Stimulated activated CD8-positive, alpha-beta memory T cell treated with anti-CD3 and anti-CD28 coated beads, Interleukin-4, amount 100 ng/mL, for 4 hours (primary cell): ENCODE data around the gene TLE2.
A peak's percentile ranks its signal among the peaks of the same experiment; 100 is the strongest.
"Not testable (repeated sequence)": the region's sequence is repeated elsewhere in the genome, so short reads cannot be mapped to it uniquely, and the experiment has no call there.

Source experiments
- DNase-seq, 2 donors: peaks; one replicate each; pipeline ENCODE4 v3.0.0-alpha.2; 2020; ENCODE audit warnings: low read depth in 2 of 2, low spot score in 1 of 2

The TLE2 gene

DNA sequence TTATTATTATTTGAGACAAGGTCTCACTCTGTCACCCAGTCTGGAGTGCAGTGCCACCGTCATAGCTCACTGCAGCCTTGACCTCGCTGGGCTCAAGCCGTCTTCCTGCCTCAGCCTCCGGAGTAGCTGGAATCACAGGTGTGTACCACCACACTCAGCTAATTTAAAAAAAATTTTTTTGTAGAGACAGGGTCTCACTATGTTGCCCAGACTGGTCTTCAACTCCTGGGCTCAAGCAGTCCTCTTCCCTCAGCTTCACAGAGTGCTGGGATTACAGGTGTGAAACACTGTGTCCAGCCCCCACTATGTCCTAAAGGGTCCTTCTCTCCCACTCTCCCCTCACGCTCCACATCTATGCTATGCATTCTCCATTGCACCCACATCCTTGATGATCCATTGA lies 9.1 kb upstream of the TLE2 start:
- no peak for DNase-seq

DNA sequence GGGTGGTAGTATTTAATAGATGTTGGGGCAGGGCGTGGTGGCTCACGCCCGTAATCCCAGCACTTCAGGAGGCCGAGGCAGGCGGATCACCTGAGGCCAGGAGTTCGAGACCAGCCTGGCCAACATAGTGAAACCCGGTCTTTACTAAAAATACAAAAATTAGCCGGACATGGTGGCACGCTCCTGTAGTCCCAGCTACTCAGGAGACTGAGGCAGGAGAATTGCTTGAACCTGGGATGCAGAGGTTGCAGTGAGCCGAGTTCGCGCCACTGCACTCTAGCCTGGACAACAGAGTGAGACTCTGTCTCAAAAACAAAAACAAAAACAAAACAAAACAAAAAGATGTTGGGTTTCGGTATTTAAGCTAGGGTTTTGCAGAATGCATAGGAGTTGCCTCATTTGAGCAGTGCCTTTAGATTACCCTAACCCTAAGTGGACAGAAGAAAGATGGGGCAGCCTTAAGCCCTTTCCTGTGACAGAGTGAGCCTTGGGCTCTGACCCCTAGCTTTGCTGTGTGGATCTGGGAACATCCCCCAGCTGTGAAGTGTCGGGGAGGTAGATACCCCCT lies 8.0 kb upstream of the TLE2 start:
- not testable (repeated sequence) for DNase-seq

DNA sequence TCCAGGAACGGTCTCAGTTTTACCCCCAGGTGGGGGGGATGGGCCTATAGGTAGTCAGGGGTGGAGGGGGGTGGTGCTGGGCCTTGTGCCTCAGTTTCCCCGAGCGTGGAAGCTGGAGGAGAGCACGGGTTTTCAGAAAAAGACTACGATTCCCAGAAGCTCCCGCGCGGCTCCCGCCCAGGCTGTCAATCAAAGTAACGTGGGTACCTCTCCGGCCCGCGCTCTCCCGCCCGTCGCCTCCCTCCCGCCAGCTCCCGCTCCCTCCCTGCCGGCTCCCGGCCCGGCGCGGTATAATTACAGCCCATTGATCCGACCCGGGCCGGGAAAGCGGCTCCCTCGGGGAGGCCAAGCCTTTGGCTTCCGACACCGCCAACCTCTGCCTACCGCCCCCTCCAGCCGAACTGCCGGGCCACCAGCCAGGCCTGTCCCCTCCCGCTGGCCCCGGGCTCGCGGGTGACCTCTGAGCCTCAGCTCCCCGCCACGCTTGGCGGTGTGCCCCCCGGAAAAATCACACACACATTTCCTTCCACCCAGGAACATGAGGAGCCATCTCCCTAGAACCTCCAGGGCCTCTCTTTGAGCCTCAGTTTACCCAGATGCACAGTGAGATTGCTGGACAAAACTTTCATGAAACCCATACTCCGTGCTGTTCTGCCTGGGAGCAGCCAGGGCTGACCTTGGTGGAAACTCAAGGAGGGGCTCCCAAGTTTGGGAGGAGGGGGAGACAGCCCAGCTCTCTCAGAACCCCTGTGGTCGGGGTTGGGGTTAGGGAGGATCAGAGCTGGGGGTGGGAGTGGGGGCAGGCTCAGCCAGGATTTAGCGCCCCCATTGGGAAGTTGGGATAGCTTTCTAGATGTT lies 7.3 kb upstream of the TLE2 start:
- DNase-seq, result peak; percentile 47 to 61

DNA sequence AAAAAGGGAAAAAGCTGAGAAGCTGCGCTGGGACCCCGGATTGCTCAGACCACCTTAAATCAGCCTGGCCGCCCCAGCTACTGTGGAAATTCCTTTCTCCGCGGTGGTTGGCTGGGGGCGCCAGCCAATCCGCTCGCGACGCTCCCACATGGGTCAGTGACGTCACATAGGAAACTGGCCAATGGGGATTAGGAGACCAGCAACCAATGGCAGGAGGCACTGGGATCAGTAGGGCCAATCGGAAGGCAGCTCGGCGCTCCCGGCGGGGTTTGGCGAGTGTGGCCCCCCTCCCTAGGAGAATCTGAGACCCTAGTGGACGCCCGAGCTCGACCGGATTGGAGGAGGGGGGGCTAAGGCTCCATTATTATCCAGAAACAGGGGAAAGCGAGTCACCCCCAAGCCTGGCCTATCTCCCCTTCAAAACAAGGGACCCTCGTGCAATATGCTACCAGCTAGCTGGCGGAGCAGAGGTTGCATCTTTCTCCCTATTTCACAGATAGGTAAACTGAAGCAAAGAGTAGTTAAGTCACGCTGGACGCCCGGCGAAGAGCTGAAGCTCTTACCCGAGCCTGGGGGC lies 6.5 kb upstream of the TLE2 start:
- peak; percentile 87 to 91 for DNase-seq

DNA sequence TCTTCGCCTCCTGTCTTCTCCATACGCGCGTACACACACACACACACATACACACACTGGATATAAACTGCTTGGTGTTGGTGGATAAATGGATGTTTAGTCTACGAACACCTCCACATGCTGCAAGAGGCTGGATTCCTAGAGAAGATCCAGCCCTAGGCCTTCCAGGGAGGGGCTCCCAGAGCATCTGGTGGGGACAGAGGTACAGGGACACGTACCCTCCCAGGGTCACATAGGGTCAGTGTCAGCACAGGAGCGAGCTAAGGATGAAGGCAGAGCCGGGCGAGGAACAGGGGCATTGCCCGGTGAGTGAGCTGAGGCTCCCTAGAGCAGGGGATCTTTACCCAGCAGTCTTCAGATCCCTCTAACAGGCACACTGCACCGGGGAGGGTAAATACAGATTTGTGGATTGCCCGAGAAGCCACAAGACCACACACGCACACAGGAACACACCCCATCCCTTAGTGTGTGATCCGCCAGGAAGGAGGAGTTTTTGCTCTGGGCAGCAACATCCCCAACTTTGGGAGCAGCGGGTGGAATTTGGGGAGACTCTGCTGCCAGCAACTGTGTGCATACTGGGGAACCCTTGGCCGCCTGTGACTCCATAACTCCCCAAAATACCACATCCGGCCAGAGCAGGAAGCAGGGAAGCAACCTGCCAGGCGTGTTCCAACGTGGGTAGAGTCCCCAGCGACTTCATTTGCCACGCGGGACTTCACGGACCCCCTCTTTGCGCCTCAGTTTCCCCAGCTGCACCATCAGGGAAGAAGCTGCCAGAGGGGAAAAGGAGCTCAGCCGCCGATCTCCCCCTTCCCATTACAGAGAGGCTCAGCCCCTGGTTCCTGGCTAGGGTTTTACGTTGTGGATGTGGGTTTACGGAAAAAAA lies 5.8 kb upstream of the TLE2 start:
- no peak for DNase-seq

DNA sequence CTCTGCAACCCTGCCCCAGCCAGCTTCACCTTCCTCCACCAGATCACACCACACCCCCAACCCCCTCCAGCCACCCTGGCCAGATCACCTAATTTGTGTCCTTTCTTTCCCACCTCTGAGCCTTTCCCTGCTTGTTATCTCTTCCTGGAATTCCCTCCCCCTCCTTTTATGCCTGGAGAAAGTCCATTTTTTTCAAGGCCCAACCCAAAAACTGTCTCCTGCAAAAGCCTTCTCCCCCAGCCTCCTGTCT lies 5.3 kb upstream of the TLE2 start:
- no peak for DNase-seq

DNA sequence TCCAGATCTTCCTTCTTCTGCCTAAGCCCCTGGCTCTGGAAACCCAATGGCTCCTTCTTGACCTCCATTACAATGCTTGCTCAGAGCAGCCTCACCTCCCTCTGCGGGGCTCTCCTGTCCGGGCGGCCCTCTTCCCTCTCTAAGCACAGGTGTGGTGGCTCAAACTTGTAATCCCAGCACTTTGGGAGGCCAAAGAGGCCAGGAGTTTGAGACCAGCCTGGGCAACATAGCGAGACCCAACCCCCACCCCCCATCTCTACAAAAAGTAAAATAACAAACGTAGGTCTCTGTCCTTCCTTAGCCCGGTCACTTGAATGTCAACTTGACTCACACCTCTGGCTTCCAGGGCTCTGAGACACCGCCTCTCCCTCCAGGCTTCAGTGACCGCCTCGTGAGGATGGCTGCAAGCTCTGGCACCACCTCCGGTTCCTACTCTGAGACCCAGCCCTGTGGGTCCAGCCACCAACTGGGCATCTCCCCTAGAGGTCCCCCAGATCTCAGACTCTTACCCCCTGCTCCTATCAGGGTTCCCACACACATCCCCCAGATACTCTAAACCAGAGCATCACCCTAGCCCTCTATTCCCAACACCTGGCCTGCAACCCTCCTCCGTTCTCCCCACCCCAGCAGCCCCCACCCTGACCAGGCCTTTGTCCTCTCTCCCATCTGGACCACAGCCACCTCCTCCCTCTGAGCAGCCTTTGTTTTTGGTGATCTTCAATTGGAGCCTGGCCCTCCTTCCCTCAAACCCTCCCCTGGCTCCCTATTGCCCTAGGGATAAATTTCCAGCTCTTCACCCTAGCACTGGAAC lies 4.7 kb upstream of the TLE2 start:
- no peak for DNase-seq

DNA sequence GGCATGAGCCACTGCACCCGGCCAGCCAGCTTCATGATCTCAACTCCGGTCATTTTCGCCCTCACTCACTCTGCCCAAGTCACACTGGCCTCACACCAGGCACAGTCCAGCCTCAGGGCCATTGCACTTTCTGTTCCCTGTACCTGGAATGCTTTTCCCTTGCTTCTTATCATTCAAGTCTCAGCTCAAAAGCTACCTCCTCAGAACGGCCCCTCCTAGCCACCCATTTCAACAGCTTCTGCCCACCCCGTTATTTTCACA lies 2.5 kb upstream of the TLE2 start:
- no peak for DNase-seq

DNA sequence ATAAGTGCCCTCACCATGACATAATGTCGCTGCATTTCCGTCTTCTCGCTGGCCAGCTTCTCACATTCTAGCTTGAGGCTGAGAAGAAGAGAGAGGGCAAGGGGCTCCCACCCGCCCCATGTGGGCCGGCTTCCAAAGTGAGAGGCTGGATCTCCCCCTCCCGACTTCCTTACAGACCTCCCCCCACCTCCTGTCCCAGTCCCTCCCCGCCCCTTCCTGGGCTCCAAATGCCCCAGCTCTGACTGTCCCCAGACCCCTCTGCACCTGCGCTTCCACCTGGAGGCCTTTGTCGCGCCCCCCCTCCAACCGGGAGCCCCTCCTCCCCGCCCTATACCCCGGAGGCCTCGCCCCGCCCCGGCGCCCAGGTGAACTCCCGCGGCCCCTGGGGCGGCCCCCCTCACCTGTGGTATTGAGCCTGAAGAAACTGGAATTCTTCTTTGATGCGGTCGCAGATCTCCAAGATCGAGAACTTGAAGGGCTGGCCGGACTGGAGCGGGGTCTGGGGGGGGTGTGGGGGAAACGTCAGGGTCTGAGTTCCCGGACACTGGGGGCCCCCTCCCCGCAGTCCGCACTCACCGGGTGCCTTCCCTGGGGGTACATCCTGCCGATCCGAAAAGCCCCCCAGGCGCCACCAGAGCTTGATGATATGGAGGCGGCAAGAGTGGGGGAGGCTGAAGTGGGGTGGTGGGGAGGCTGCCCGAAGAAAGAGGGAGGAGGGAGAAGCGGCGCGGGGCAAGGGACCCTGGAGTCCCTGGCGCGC lies 595 bp downstream of the TLE2 start:
- DNase-seq, result no peak

DNA sequence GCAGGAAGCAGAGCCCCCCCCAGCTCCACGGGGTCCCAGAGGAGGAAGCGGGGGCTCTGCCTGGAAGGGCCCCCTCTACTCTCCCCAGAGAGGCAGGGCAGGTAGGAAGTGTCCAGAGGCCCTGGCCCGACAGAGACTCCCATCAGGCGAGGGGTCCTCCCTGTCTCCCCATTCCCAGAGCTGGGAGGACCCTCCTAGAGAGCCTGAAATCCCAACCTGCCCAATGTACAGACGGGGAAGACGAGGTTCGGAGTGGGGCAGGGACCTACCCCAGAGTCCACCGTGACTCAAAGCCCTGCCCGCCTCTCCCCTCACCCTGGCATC lies 1.1 kb downstream of the TLE2 start:
- DNase-seq, result no peak

DNA sequence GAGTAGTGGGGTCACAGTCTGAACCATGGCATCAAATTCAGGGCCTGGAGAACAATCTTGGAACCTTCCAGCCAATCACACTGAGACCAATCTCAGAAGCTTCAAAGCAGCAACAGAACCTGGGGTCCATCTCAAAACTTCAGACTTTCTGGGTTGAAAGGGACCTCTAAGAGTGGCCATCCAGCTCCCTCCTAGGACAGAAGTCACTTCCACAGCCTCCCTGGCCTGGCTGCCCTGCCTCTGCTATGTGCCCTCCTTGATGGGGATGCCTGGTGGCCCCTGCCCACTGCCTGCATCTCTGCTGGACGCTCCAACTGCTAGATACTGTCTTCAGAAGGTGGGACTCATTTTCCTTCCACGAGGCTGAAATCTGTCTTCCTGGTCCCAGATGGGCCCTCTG lies 1.8 kb downstream of the TLE2 start:
- DNase-seq, result no peak

DNA sequence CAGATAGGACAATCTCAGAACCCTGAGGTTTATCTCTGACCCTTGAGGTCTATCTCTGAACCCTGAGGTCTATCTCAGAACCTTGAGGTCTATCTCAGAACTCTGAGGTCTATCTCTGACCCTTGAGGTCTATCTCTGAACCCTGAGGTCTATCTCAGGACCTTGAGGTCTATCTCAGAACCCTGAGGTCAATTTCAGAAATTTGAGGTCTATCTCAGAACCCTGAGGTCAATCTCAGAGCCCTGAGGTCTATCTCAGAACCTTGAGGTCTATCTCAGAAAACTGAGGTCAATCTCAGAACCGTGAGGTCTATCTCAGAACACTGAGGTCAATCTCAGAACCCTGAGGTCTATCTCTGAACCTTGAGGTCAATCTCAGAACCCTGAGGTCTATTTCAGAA lies 2.3 kb downstream of the TLE2 start:
- no peak for DNase-seq

DNA sequence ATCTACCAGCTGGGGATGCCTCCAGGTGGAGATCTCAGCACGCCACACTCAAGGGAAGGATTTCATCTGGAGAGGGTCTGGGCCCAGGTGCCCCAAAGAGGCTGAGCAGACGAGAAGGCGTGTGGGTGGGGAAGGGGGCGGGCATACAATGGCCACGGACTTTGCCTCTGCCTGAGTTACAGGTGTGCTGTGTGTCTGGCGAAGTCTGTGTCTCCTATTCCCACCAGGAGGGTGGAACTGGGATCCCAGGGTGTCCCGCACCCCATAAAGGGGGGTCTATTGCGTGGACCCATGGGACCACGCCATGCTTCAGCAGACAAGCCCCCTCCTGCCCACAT lies 3.6 kb downstream of the TLE2 start:
- DNase-seq, result no peak

DNA sequence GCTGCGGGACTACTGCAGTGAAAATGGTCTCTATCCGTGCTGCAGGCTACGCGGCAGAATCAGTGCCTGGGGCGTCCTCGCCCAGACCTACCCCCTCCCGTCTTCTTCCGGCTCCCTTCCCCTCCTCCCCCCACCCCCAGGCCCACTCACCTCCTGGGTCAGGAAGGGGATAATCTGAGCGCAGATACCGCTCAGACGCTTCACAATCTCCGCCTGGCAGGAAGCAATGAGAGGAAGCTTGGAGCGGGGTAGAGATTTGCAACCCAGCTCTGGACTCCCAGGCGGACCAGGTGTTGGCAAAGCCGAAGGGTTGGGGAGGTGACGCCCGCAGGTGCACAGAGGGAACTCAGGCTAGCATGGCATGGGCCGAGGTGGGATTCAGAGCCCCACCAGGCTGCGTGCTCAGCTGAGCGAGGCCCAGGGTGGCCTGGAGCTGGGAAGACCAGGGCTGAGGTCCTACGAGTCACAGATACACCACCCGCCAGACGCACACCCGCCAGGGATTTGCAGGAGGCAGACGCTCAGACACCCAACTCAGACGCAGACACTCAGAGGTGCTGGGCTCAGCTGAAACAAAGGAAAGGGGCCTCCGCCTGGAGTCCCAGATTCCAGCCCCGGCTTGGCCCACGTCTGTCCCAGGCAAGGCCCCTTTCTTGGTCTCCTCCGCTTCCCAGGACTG lies 4.1 kb downstream of the TLE2 start:
- no peak for DNase-seq

DNA sequence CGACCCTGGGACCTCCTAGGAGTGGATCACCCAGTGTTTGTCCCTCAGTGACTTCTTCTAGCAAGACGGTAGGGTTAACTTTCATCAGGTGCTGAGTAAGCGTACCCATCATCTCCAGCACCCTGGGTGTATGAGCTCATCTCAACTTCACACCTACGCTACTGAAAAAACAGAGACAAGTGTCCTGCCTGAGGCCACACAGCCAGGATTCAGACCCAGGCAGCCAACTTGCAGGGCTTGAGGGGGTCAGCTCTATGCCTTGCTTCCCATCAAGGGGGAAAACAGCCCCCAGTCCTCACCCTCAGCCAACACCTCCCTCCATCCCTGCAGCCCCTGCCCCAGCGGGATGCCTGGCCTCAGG lies 4.6 kb downstream of the TLE2 start:
- DNase-seq, result no peak

DNA sequence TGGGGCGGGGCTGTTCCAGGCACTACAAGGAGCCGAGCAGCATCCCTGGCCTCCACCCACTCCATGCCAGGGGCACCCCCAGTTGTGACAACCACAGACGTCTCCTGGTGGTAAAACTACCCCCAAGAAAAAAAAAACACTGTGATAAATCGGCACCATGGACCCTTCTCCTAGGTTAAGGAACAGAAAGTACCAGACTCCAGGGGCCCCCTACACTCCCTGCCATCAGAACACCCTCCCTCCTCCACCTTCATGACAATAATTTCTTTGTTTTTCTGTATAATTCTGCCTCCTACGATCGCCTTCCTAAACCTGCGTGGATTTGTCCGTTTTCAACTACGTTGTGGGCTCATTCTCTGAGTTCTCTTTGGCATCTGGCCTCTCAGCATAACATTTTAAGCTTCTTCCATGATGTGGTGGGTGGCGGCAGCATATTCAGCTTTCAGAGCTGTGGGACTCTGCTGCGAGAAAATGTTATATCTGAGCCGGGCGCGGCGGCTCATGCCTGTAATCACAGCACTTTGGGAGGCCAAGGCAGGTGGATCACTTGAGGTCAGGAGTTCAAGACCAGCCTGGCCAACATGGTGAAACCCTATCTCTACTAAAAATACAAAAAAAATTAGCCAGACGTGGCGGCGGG lies 8.6 kb downstream of the TLE2 start:
- DNase-seq, result no peak

DNA sequence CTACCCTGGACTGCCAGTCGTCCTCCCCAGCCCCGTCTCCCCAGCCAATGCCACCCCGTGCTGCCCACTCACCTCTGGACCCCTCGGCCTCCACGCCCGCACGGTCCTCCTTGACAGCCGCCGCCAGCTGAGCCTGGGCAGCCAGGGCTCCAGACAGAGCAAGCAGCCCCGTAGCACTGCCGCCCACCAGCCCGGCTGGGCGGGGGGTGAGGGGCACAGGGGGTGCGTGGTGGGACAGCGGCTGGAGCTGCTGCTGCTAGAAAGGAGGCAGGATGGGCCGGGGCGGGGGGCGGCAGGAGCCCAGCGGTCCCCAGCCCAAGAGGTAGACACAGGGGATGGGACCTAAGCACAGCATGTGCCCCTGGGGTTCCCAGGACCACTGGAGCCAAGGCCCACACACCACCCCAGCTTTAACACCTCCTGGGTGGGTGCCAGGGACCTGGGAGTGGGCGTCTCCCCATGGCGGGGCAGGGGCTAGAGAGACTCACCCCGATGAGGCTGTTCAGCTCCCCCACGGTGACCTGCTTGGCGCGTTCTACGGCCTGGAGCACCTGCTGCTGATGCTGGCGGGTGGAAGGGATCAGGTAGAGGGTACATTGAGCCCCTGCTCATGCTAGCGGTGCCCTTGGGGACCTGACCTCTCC lies 9.7 kb downstream of the TLE2 start:
- DNase-seq, result no peak

DNA sequence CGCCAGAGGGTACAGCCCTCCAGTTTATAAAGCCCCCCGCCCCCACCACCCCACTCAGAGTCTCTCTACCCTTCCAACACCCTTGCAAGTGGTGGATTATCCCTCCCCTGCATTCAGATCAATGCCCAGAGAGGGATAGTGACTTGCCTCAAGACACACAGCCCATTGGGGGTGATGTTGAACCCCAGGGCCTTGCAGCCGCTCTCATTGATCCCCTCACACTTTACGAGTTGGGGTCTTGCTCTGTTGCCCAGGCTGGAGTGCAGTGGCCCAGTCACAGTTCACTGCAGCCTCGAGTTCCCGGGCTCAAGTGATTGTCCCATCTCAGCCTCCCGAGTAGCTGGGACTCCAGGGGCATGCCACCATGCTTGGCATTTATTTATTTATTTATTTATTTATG lies 11.2 kb downstream of the TLE2 start:
- DNase-seq, result no peak
